Mucosa of stomach (tissue), 1 donor: ENCODE measurements around the gene DCAF7.

ENCODE experiments used
- H3K27me3 ChIP-seq: one replicate; pipeline ENCODE4 v1.7.0; 2013; ENCODE audit warnings: mild to moderate bottlenecking, low read length; ENCODE audit not compliant: control insufficient read depth, insufficient read depth
- H3K36me3 ChIP-seq: one replicate; pipeline ENCODE4 v1.7.0; 2013; ENCODE audit warnings: low read length; ENCODE audit not compliant: control insufficient read depth, insufficient read depth
- H3K4me1 ChIP-seq: one replicate; pipeline ENCODE4 v1.7.0; 2013; ENCODE audit warnings: mild to moderate bottlenecking, low read length; ENCODE audit not compliant: control insufficient read depth, insufficient read depth
- H3K4me3 ChIP-seq: one replicate; pipeline ENCODE4 v1.7.0; 2013; ENCODE audit warnings: low read length
- H3K9ac ChIP-seq: one replicate; pipeline ENCODE4 v1.7.0; 2013; ENCODE audit warnings: mild to moderate bottlenecking, low read length, moderate library complexity
- H3K9me3 ChIP-seq: one replicate; pipeline ENCODE4 v1.7.0; 2013; ENCODE audit warnings: mild to moderate bottlenecking, low read length, moderate library complexity; ENCODE audit not compliant: control insufficient read depth
- donor health status: Pancreatic carcinoma.

Gene DCAF7

DNA sequence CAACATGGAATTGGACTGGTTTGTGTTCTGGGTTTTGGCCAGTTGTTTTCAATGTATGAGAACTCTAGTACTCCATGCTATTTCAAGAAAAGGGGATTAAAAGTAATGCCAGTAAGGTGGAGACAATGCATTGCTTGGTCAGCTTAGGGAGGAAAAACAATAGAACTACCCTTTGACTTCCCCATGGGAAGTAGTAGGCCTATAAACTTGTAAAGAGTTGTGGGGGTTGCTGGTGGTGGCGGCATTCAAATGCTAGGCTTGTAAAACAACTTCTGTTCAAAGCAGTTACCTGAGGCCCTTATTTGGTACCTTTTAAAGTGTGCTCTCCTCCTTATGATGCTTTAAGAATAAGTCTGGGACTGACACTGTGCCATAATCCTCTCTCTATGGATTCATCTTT, 81.3 kb downstream of the DCAF7 start:
- Histone ChIP-seq H3K9me3 (no peaks in the 10 kb centered on the region), H3K36me3 (no peaks in the 10 kb centered on the region), H3K4me1 (peaks cover 21% of the 10 kb centered on the region), H3K9ac (no peak overlapping the region), H3K4me3 (no peak overlapping the region), H3K27me3 (no peaks in the 10 kb centered on the region)

DNA sequence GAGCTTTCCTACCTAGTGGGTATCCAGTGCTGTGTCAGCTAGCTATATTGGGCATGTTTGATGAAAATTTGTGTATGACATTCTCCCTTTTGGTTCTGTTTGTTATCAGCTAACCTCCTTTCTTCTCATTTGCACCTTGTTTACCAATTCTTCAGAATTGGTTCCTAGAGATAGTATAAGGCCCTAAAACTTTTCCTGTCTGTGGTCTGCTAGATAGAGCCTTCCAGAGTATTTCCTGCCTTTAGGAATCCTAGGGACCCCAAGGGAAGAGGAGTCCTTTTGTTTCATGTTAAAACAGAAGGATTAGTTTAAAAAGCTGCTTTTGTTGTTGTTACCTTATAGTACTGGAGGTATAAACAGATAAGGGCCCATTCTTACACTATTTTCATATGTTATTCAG, 83.5 kb downstream of the DCAF7 start:
- H3K9ac ChIP-seq = no peak overlapping the region
- no peaks in the 10 kb centered on the region for H3K9me3 ChIP-seq
- no peaks in the 10 kb centered on the region for H3K27me3 ChIP-seq
- H3K36me3 ChIP-seq = no peaks in the 10 kb centered on the region
- peaks cover 14% of the 10 kb centered on the region for H3K4me1 ChIP-seq
- H3K4me3 ChIP-seq = no peak overlapping the region

DNA sequence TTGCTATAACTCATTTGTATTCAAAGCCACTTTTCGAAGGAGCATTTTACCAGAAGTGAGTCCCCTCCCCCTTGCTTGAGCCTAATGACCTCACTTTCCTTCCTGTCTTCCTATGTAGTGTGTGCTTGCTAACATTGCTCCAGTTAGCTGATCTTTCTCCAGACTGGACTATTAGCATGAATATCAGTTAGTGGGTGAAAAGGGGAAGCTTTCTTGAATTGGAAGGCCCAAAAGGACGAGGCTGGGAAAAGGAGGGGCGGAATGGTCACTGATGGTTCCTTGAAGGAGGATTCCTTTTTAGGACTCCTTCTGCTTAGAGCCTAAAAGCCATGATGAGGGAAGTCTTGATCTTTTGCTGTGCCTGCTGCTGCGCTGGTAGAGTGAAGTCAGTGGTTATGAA, 83.9 kb downstream of the DCAF7 start:
- H3K36me3 ChIP-seq = no peaks in the 10 kb centered on the region
- no peak overlapping the region for H3K4me3 ChIP-seq
- H3K4me1 ChIP-seq = peaks cover 10% of the 10 kb centered on the region
- H3K27me3 ChIP-seq = no peaks in the 10 kb centered on the region
- no peak overlapping the region for H3K9ac ChIP-seq
- H3K9me3 ChIP-seq = no peaks in the 10 kb centered on the region

DNA sequence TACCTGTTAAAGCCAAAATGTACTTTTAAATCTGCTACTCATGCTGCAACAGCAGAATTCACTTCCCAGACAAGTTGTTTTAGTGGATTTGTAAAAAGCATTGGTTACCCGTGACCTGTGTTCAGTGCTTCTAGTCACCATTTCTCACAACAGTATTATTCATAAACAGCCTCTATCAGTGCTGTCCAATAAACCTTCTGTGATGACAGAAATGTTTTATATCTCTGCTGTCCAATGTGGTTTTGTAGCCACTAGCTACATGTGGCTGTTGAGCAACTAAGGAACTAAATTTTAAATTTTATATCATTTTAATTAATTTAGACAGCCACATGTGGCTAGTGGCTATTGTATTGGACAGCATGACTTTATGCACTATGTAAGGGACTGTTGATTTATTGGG, 84.5 kb downstream of the DCAF7 start:
- Histone ChIP-seq H3K27me3 (no peaks in the 10 kb centered on the region), H3K9me3 (no peaks in the 10 kb centered on the region), H3K9ac (no peak overlapping the region), H3K4me1 (peaks cover 5% of the 10 kb centered on the region), H3K36me3 (no peaks in the 10 kb centered on the region), H3K4me3 (no peak overlapping the region)

DNA sequence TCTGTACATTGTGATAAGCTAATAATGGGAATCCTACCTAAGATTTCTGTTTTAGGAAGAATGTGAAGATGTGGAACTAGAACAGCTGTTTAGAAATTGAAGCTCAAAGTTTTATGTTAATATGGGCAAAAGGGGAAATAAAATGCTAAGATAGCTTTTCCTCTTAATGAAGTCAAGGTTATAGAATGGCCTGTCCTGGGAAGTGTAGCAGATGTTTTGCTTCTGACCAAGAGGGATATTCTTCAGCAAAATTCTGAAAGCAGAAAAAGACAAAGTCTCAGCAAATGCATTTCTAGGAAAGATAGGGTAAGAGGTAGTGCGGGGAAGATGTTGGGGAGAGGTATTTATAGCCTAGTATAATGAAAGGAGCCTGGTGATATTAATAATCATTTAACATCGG, 85.0 kb downstream of the DCAF7 start:
- Histone ChIP-seq H3K4me3 (no peak overlapping the region), H3K9ac (no peak overlapping the region), H3K27me3 (no peaks in the 10 kb centered on the region), H3K9me3 (no peaks in the 10 kb centered on the region), H3K4me1 (peaks cover 5% of the 10 kb centered on the region), H3K36me3 (no peaks in the 10 kb centered on the region)

DNA sequence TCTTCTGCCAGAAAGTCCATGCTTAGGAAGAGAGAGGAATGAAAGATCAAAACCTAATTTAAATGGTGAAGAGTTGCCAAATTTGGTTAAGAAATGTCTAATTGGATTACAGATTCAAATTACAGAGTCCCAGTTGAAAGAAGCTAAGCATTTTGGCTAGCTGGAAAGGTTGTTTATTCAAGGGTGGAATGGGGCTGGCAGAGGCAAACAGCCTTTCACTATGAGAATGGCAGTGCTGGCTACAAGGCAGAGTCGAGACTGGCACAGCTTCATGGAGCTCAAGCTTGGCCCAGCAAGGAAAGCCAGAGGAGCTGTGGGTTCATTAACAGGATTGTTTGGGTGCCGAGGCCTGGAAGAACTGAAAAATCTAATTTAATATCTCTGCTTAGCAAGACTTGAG, 85.5 kb downstream of the DCAF7 start:
- Histone ChIP-seq H3K9ac (no peak overlapping the region), H3K9me3 (no peaks in the 10 kb centered on the region), H3K4me3 (no peak overlapping the region), H3K4me1 (peaks cover 5% of the 10 kb centered on the region), H3K27me3 (no peaks in the 10 kb centered on the region), H3K36me3 (no peaks in the 10 kb centered on the region)

DNA sequence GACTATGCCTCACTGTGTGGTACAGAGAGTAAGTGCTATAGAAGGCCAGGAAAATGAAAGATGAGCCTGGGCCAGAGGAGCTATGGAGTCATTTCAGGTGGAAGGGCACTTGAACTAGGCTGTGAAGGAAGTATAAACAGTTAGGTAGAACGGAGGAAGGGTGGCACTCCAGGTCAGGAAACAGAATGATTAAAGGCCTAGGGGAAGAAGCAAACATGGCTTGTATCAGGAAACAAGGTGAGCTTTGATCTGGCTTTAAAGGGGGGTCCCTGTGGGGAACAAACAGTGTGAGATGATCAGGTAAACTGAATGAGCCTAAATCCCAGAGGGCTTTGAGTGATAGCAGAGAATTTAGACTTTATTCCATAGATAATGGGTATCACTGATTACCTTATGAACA, 88.8 kb downstream of the DCAF7 start:
- no peak overlapping the region for H3K4me3 ChIP-seq
- H3K9me3 ChIP-seq = no peaks in the 10 kb centered on the region
- no peaks in the 10 kb centered on the region for H3K27me3 ChIP-seq
- peaks cover 5% of the 10 kb centered on the region for H3K4me1 ChIP-seq
- H3K9ac ChIP-seq = no peak overlapping the region
- no peaks in the 10 kb centered on the region for H3K36me3 ChIP-seq

DNA sequence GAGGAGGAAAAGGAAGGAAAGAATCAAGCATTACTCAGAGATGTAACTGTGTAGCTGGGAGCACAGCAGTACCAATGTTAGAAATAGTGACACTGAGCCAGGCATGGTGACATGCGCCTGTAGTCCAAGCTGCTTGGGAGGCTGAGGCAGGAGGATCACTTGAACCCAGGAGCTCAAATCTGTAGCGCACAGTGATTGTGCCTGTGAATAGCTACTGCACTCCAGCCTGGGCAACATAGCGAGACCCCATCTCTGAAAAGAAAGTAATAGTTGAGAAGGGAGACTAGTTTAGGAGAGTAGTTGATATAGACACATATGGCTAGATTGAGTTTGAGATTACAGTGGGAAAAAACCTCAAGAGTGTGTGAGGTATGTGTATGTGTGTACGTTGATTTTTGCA, 89.8 kb downstream of the DCAF7 start:
- Histone ChIP-seq H3K36me3 (no peaks in the 10 kb centered on the region), H3K4me3 (no peak overlapping the region), H3K4me1 (peaks cover 10% of the 10 kb centered on the region), H3K9me3 (no peaks in the 10 kb centered on the region), H3K9ac (no peak overlapping the region), H3K27me3 (no peaks in the 10 kb centered on the region)

DNA sequence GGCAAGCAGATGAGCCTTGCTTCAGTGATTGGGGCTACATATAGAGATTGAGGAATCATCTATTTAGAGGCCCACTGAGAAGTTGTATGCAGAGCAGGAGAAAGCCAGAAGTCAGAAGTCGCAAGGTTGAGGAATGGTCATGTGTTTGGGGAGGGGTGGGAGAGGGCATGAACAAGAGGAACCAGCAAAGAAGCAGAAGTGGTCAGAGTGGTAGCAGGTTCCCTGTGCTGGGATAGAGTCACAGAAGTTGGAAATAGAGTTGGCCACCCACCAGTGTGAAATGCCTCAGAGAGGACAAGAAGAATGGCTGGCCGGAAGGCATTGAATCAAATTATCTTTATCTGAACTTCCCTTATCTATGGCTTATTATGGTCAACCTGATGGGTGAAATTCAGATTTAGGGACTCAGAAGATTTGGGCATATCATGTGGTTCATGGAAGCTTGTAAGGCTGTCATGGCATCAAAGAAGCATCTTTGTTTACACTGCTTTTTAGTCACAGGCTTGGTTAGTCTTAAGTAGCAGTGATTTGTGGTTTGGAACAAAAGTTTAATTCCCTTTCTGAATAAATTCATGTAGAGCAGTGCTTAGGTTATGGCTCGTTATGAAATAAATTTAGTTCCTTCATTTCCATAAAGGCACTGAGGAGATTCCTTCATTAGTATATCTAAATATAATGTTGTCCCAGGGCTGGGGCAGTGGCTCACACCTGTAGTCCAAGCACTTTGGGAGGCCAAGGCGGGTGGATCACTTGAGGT, 91.6 kb downstream of the DCAF7 start:
- Histone ChIP-seq H3K9ac (no peak overlapping the region), H3K4me1 (peaks cover 5% of the 10 kb centered on the region), H3K27me3 (no peaks in the 10 kb centered on the region), H3K9me3 (no peaks in the 10 kb centered on the region), H3K36me3 (no peaks in the 10 kb centered on the region), H3K4me3 (no peak overlapping the region)
